ENCODE results near the gene TMED9. TPM values are rescaled to one million over a fixed set of nuclear protein-coding genes. Genes with fewer than 3 reads are reported as not detected.

The TMED9 gene
- total RNA-seq, 4 donors from 2014 or later, result 24.3 to 67.2 (median 37.3) TPM

DNA sequence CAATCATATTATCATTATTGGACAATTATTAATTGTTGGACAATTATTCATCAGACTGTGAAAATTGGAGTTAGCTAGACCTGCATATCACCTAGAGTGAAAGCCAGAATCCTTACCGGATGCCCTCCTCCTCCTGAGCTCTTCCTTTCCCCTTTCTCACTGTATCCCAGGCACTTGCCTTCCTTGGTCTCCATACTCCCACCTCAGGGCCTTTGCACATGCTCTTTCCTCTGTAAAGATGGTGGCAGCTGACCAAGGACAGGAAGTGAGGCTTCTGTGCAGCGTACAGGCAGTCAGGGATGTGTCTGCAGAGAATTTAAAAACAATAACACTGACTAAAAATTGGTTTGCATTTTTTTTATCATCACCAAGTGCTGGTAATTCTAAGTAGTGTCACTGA is 22.1 kb upstream of the TMED9 start:
- intact Hi-C loops (cut with DNase I; ENCODE audit: low total_unique reads) (loop anchor here (5.0 kb wide), 1 partner anchor 1452 kb away; the partner anchor contains the start of gene ZNF879), in situ Hi-C loops (cut with MboI; ENCODE audit: low sequenced_read_pairs in 4 of 4) (no loop called here)
- H3K27ac ChIP-seq, result no peak overlapping the region
- H3K27me3 ChIP-seq, result no peaks in the 10 kb centered on the region
- DNase-seq (no peak), ATAC-seq (no peak)
- H3K9me3 ChIP-seq, result no peaks in the 10 kb centered on the region
- H3K4me1 ChIP-seq, result no peaks in the 10 kb centered on the region
- no peak overlapping the region for H3K4me3 ChIP-seq
- H3K36me3 ChIP-seq, result no peaks in the 10 kb centered on the region
- TF ChIP-seq POLR2A (IDR thresholded peaks at IDR 0.05), result no peak
- TF ChIP-seq, protein P1, sequence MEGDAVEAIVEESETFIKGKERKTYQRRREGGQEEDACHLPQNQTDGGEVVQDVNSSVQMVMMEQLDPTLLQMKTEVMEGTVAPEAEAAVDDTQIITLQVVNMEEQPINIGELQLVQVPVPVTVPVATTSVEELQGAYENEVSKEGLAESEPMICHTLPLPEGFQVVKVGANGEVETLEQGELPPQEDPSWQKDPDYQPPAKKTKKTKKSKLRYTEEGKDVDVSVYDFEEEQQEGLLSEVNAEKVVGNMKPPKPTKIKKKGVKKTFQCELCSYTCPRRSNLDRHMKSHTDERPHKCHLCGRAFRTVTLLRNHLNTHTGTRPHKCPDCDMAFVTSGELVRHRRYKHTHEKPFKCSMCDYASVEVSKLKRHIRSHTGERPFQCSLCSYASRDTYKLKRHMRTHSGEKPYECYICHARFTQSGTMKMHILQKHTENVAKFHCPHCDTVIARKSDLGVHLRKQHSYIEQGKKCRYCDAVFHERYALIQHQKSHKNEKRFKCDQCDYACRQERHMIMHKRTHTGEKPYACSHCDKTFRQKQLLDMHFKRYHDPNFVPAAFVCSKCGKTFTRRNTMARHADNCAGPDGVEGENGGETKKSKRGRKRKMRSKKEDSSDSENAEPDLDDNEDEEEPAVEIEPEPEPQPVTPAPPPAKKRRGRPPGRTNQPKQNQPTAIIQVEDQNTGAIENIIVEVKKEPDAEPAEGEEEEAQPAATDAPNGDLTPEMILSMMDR (IDR thresholded peaks at IDR 0.05 in 4 of 5, conservative IDR thresholded peaks at IDR 0.05 in 1 of 5), result no peak

DNA sequence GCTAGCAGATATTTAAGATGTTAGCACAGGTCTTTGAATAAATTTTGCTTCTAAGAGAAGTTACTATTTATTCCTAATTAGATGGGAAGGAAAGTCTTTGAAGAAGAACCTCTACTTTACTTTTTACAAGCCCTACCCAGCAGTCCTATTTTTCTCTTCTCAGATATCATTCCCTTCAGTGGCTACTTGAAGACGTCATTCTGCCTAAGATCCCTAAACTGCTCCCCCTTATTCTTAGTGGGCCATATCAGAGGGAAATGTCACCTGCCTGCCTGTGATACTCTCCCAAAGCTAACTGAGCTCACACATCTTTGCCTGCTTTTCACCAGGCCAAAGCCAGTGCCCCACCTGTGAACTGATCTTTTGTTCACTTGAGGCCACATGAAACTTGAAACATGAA is 16.5 kb upstream of the TMED9 start:
- no peak for TF ChIP-seq POLR2A (IDR thresholded peaks at IDR 0.05)
- TF ChIP-seq, protein P1 (IDR thresholded peaks at IDR 0.05 in 4 of 5, conservative IDR thresholded peaks at IDR 0.05 in 1 of 5), result no peak

DNA sequence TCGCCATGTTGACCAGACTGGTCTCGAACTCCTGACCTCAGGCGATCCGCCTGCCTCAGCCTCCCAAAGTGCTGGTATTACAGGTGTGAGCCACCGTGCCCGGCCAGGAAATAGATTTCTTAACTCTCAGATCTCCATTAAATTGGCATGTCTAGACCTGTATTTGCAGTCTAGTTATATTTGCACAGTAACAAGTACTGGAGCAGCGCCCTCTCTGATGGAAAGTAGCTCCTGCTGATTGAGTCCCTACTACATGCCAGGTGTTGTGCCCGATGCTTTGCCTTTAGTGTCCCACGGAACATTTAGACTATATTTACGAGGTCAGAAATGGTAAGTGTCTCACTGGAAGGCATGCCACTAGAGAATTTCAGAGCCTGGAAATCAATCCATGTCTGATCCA is 15.8 kb upstream of the TMED9 start:
- no peak overlapping the region for H3K27ac ChIP-seq
- ATAC-seq (no peak), DNase-seq (no peak)
- no peaks in the 10 kb centered on the region for H3K4me1 ChIP-seq
- H3K9me3 ChIP-seq, result no peaks in the 10 kb centered on the region
- intact Hi-C loops (cut with DNase I; ENCODE audit: low total_unique reads), result no loop called here
- H3K4me3 ChIP-seq, result no peak overlapping the region
- in situ Hi-C loops (cut with MboI; ENCODE audit: low sequenced_read_pairs in 4 of 4), result no loop called here
- H3K36me3 ChIP-seq, result no peaks in the 10 kb centered on the region
- no peaks in the 10 kb centered on the region for H3K27me3 ChIP-seq
- TF ChIP-seq, protein P1 (IDR thresholded peaks at IDR 0.05 in 4 of 5, conservative IDR thresholded peaks at IDR 0.05 in 1 of 5), result no peak
- TF ChIP-seq POLR2A (IDR thresholded peaks at IDR 0.05), result no peak

More for the DNA sequence above, 16.5 kb upstream of the TMED9 start:
- no peaks in the 10 kb centered on the region for H3K4me1 ChIP-seq
- H3K4me3 ChIP-seq, result no peak overlapping the region
- intact Hi-C loops (cut with DNase I; ENCODE audit: low total_unique reads) (no loop called here), in situ Hi-C loops (cut with MboI; ENCODE audit: low sequenced_read_pairs in 4 of 4) (no loop called here)
- no peak for DNase-seq
- H3K27ac ChIP-seq, result no peak overlapping the region
- no peaks in the 10 kb centered on the region for H3K27me3 ChIP-seq
- no peak for ATAC-seq
- H3K36me3 ChIP-seq, result no peaks in the 10 kb centered on the region
- no peaks in the 10 kb centered on the region for H3K9me3 ChIP-seq

DNA sequence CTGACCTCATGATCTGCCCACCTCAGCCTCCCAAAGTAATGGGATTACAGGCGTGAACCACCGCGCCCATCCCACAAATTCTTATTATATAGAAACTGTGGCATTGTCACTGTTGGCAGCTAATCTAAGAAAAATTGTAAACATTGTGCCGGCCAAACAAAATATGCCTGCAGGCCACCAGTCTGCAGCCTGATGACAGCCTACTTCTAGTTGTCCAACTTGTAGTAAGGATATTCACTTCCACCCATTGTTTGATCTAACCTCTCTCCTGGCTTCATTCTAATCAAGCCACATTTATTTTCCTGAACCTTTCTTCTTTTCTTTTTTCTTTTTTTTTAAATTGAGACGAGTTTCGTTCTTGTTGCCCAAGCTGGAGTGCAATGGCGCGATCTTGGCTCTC is 13.7 kb upstream of the TMED9 start:
- Histone ChIP-seq H3K27ac (no peak overlapping the region), H3K36me3 (no peaks in the 10 kb centered on the region), H3K4me1 (no peaks in the 10 kb centered on the region), H3K27me3 (no peaks in the 10 kb centered on the region), H3K4me3 (no peak overlapping the region), H3K9me3 (no peaks in the 10 kb centered on the region)
- DNase-seq (no peak), ATAC-seq (no peak)
- in situ Hi-C loops (cut with MboI; ENCODE audit: low sequenced_read_pairs in 4 of 4), result no loop called here
- intact Hi-C loops (cut with DNase I; ENCODE audit: low total_unique reads), result no loop called here
- TF ChIP-seq, protein P1 (IDR thresholded peaks at IDR 0.05 in 4 of 5, conservative IDR thresholded peaks at IDR 0.05 in 1 of 5), result no peak
- no peak for TF ChIP-seq POLR2A (IDR thresholded peaks at IDR 0.05)

DNA sequence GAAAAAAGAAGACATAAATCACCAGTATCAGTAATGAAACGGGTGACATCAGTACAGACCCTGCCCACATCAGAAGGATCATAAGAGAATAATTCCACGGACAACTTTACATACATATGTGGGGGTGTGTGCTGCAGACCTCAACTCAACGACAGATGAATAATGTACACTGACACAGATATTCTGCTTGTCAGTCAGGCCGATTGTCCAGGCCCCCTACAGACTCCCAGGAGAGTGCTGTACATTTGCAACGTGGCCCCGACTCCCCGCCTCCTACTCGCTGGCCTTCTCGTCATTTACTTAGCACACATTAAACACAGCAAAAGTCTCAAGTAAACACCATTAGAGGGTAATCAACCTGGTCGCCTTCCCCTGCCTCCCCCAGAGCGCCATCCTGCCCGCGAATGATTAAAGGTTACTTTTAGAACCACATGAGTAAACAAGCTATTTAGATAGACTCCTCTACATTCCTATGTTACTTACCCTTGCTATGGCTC is 3.5 kb upstream of the TMED9 start:
- ATAC-seq, result no peak
- Histone ChIP-seq H3K36me3 (peaks cover 0 to 2% of the 10 kb centered on the region in 2 donors), H3K4me1 (peaks cover 9 to 15% of the 10 kb centered on the region in 2 donors), H3K4me3 (no peak overlapping the region), H3K27ac (no peak overlapping the region), H3K27me3 (peaks cover 0 to 4% (median 0%) of the 10 kb centered on the region in 3 donors), H3K9me3 (no peaks in the 10 kb centered on the region)
- intact Hi-C loops (cut with DNase I; ENCODE audit: low total_unique reads) (no loop called here), in situ Hi-C loops (cut with MboI; ENCODE audit: low sequenced_read_pairs in 4 of 4) (no loop called here)
- DNase-seq, result no peak
- TF ChIP-seq, protein P1 (IDR thresholded peaks at IDR 0.05 in 4 of 5, conservative IDR thresholded peaks at IDR 0.05 in 1 of 5), result no peak
- no peak for TF ChIP-seq POLR2A (IDR thresholded peaks at IDR 0.05)
